Stimulated activated naive B cell treated with anti-CD40 and anti-IgM and Interleukin-4, amounts not matched to agents 10 μg/mL and 1 μg/mL and 100 μg/mL, for 72 hours (primary cell): ENCODE results near the gene RGS6.
A peak's percentile ranks its signal among the peaks of the same experiment; 100 is the strongest.

ENCODE experiments used
- ATAC-seq, 2 donors: fragments of 150-1000 bp; cut with Tn5 transposase; replicated peaks; 2 replicates each; pipeline ENCODE4 v1.10.0; 2021; ENCODE audit warnings: moderate library complexity in 1 of 2
- DNase-seq: peaks from one replicate; pipeline ENCODE4 v3.0.0; 2021
- H3K27ac Mint-ChIP-seq: one replicate; pipeline ENCODE4 v1.8.0; 2022; ENCODE audit warnings: mild to moderate bottlenecking, mixed read lengths
- H3K27me3 Mint-ChIP-seq, 2 donors: one replicate each; pipeline ENCODE4 v1.8.0; 2022; ENCODE audit warnings: mixed read lengths in 2 of 2
- H3K36me3 Mint-ChIP-seq, 2 donors: one replicate each; pipeline ENCODE4 v1.8.0; 2022; ENCODE audit warnings: mixed read lengths in 2 of 2, mild to moderate bottlenecking in 1 of 2
- H3K4me1 Mint-ChIP-seq, 2 donors: one replicate each; pipeline ENCODE4 v1.8.0; 2022; ENCODE audit warnings: mixed read lengths in 2 of 2, mild to moderate bottlenecking in 1 of 2
- H3K4me3 Mint-ChIP-seq, 2 donors: one replicate each; pipeline ENCODE4 v1.8.0; 2022; ENCODE audit warnings: mild to moderate bottlenecking in 2 of 2, mixed read lengths in 2 of 2, moderate library complexity in 1 of 2
- H3K9me3 Mint-ChIP-seq, 2 donors: one replicate each; pipeline ENCODE4 v1.8.0; 2022; ENCODE audit warnings: mixed read lengths in 2 of 2, mild to moderate bottlenecking in 1 of 2

Gene RGS6

DNA sequence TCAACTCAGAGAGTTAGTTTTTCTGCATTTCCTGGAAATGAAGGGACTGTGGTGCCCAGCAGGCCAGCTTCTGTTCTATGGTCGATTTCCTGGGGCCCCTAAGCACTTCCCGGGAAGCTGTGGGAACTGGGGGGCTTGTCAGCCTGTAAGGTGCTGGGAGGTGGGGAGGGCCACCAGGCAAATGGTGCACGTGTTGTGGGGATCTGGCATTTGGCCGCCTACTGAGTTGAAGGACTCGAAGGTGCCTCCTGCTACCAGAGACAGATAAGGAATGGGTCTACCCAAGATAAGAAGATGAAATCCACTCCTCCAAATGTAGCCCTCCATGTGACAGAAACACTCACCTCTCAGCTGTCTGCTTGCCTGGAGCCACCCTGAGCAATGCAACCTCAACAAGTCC is 620.0 kb downstream of the RGS6 start:
- Mint-ChIP-seq H3K27me3 (peaks cover 0 to 7% of the 10 kb centered on the region in 2 donors), H3K9me3 (no peaks in the 10 kb centered on the region), H3K36me3 (no peaks in the 10 kb centered on the region), H3K27ac (no peak overlapping the region), H3K4me1 (peaks cover 19 to 23% of the 10 kb centered on the region in 2 donors), H3K4me3 (no peak overlapping the region)
- DNase-seq, result no peak
- ATAC-seq, result no peak

DNA sequence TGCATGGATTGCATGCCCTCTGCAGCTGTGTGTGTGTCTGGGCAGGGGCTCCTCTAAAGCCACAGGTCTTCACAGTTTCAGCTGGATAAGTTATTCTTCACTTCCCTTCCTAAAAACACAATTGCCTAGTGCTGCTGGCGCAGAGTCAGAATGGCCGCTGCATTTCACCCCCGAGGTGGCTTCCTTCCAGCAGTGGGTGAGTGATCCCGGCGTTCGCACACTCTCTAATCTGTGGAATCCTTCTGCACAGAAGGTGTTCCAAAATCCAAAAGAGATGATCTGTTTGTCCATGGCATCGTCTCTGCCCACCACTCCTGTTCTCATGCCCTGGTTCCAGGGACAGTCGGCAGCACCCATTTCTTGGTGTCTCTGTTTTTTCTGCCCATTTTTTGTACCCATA is 620.9 kb downstream of the RGS6 start:
- Mint-ChIP-seq H3K4me1 (peaks cover 15 to 16% of the 10 kb centered on the region in 2 donors), H3K27ac (no peak overlapping the region), H3K9me3 (no peaks in the 10 kb centered on the region), H3K36me3 (no peaks in the 10 kb centered on the region), H3K4me3 (no peak overlapping the region), H3K27me3 (peaks cover 3 to 9% of the 10 kb centered on the region in 2 donors)
- DNase-seq (no peak), ATAC-seq (no peak)

DNA sequence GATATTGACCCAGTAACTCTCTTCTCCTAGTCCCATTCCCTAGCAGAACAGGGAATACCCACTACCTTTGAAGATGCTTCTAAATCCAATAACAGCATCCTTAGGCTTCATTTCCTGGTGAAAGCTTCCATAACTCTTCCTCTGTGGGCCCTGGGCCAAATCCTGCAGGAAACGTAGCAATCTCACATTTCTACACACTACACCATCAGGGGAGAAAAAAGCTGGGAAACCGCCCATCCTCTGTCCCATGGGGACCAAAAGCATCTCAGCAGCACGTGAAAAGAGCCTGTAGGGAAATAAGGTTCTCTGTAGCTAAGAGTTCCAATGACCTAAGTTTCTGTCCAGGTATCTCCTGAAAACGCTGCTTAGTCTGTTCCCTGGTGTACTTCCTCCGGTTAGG is 621.4 kb downstream of the RGS6 start:
- no peak overlapping the region for H3K4me3 Mint-ChIP-seq
- H3K36me3 Mint-ChIP-seq, result no peaks in the 10 kb centered on the region
- H3K4me1 Mint-ChIP-seq, result peaks cover 16 to 19% of the 10 kb centered on the region in 2 donors
- no peak for DNase-seq
- ATAC-seq, result no peak
- no peak overlapping the region for H3K27ac Mint-ChIP-seq
- no peaks in the 10 kb centered on the region for H3K9me3 Mint-ChIP-seq
- peaks cover 6 to 13% of the 10 kb centered on the region in 2 donors for H3K27me3 Mint-ChIP-seq

DNA sequence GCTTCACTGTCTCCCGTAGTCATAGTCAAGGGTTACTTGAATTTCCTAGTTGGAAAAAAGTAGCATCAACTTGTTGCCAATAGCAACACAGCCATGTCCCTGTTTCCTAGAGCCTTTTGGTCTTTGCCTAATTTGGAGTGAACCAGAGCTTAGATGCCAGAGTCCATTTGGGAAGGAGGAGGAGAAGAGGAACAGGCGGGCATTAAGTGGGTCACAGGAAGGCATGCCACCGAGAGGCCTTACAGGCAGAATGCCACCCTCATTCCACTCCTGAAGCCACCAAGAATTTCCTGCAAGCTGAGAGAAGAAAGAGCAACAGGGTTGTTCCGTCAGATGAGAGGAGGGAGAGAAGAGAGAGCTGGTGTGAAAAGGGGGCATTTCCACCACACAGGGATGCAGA is 622.2 kb downstream of the RGS6 start:
- Mint-ChIP-seq H3K27me3 (peaks cover 6 to 13% of the 10 kb centered on the region in 2 donors), H3K4me1 (peaks cover 24 to 27% of the 10 kb centered on the region in 2 donors), H3K27ac (no peak overlapping the region), H3K9me3 (no peaks in the 10 kb centered on the region), H3K4me3 (no peak overlapping the region), H3K36me3 (no peaks in the 10 kb centered on the region)
- ATAC-seq (no peak), DNase-seq (no peak)

DNA sequence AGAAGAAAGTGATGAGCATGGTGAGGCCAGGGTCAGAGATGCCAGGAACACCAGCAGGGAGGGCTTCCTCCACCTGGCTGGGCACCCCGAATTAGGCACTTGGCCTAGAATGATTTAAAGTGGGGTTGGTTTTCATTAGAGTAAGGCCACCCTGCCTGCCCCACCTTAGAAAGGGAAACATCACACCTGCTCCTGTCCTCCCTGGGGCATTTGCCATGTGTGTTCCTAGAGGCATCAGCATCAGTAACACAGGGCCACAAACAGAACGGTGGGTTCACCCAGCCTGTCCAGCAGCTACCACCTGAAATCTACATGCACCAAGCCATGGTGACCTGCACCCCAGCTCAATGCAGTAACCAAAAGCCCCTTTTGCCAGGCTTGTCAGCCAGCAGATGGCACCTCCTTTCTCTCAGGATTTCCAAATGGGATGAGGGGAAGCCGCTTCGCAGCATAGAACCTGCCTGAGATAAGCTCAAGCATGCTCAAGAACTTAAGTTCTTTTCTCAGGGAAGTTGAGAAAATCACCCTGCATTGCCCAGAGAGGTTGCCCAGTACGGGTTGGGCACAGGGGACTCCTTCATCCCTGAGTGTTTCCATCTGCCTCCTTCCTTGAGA is 622.9 kb downstream of the RGS6 start:
- H3K27me3 Mint-ChIP-seq, result peaks cover 6 to 13% of the 10 kb centered on the region in 2 donors
- no peak overlapping the region for H3K4me3 Mint-ChIP-seq
- no peaks in the 10 kb centered on the region for H3K9me3 Mint-ChIP-seq
- no peak for ATAC-seq
- H3K27ac Mint-ChIP-seq, result no peak overlapping the region
- H3K4me1 Mint-ChIP-seq, result peaks cover 22 to 29% of the 10 kb centered on the region in 2 donors
- DNase-seq, result no peak
- no peaks in the 10 kb centered on the region for H3K36me3 Mint-ChIP-seq

DNA sequence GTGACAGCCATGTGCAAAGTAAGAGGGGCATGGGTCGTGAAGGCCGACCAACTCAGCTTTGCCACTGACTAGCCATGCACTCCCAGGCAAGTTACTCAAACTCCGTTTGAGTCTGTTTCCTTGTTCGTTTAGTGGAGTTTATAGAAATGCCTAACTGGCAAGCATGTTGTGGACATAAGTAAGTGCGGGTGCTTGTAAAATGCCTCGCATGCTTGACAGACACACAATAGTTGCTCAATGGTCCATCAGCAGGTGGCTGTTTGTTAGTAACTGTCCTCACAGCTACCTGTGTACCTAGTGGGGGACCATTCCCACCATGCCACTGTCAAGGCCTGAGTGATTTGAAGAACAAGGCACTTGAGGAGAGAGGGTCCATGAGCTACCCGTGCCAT is 623.4 kb downstream of the RGS6 start:
- Mint-ChIP-seq H3K27ac (no peak overlapping the region), H3K27me3 (peaks cover 6 to 13% of the 10 kb centered on the region in 2 donors)

DNA sequence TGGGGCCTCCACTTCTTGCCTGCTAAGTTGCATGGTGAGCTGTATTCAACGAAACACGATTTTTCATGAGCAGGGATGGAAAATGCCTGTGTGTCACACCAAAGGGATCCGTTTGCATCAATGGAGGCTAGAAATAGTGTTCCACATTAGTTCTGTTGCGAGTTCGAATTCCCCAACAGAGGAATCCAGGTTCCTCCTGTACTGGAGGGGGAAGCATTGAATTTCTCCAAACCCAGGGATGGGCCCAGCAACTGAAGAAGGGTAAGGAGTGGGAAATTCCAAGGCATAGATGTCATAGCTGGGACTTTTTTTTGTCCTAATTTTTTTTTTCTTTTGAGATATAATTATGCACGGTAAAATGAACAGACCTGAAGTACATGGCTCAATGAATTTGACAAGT is 625.4 kb downstream of the RGS6 start:
- Mint-ChIP-seq H3K4me1 (peaks cover 18 to 33% of the 10 kb centered on the region in 2 donors), H3K9me3 (no peaks in the 10 kb centered on the region), H3K27ac (no peak overlapping the region), H3K36me3 (no peaks in the 10 kb centered on the region), H3K27me3 (peaks cover 6 to 13% of the 10 kb centered on the region in 2 donors), H3K4me3 (no peak overlapping the region)
- no peak for ATAC-seq
- no peak for DNase-seq

More for the DNA sequence above, 623.4 kb downstream of the RGS6 start:
- Mint-ChIP-seq H3K4me3 (no peak overlapping the region), H3K9me3 (no peaks in the 10 kb centered on the region), H3K4me1 (peaks cover 20 to 26% of the 10 kb centered on the region in 2 donors), H3K36me3 (no peaks in the 10 kb centered on the region)
- ATAC-seq (no peak), DNase-seq (no peak)

DNA sequence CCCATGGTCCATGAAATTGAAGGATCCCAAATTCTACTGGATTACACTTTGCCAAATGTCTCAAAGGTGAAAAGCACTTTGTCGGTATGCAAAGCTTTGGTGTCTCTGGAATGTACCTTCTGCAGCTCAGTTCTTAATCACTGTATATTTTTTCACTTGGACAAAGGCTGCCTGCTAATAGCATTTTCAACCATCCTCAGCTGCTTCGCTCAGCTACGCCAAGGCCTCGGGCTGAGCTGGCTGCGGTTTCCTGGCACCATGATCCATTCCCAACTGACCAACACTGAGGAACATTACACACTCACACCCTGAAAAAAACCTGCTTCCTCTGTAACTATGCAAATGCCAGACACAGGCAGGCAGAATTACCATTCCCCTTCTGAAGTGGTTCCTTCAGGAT is 626.5 kb downstream of the RGS6 start:
- Mint-ChIP-seq H3K4me1 (peaks cover 21 to 39% of the 10 kb centered on the region in 2 donors), H3K36me3 (no peaks in the 10 kb centered on the region), H3K9me3 (no peaks in the 10 kb centered on the region), H3K27me3 (peaks cover 6% of the 10 kb centered on the region in 2 donors), H3K4me3 (no peak overlapping the region), H3K27ac (no peak overlapping the region)
- ATAC-seq (no peak), DNase-seq (no peak)

DNA sequence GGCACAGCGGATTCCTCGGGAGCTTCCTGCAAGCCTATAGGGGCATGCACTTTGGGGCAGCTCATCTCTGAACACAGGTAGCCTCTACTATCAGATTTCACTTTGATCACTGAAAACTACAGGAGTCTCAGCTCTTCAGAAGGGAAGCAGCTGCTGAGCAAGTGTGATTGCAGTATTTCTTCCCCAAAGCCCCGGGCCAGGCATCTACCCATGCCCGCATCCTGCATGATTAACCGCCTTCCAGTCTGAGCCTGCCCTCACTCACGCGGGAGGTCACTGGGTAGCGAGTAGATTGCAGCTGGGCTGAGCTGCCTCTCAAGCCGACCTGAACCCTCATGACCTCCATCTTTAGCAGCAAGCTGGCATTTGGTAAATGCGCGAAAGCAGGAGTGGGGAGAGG is 627.0 kb downstream of the RGS6 start:
- DNase-seq, result no peak
- H3K4me3 Mint-ChIP-seq, result no peak overlapping the region
- no peak overlapping the region for H3K27ac Mint-ChIP-seq
- H3K4me1 Mint-ChIP-seq, result peaks cover 26 to 44% of the 10 kb centered on the region in 2 donors
- no peaks in the 10 kb centered on the region for H3K9me3 Mint-ChIP-seq
- H3K27me3 Mint-ChIP-seq, result peaks cover 6% of the 10 kb centered on the region in 2 donors
- no peaks in the 10 kb centered on the region for H3K36me3 Mint-ChIP-seq
- peak in 1 of 2 donors; percentile 53 for ATAC-seq

DNA sequence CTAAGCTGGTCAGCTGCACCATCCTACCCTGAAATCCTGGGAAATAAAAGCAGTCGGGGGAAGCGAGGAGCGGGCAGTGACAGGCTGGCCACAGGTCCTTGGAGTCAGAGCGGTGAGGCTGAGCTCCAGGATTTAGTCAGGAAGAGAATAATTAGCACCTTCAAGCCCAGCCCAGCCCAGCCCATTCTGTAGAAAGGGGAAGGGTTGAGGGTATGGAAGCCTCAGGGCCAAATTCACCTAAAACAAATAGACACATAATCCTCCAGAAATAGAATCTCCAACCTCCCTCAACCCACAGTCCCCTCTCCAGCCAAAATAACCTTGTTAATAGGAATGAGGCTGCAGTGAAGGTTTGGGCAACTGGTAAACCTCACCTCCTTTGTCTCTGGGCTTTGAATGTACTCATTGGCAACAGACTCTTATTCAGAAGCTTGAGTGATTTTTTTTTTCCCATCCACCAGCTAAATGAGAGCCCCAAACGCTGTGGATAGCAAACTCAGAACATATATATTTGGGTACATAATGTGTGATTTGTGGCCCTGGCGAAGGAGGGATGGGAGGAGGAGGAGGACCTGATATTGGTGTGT is 627.5 kb downstream of the RGS6 start:
- DNase-seq (no peak), ATAC-seq (no peak)
- no peak overlapping the region for H3K27ac Mint-ChIP-seq
- no peaks in the 10 kb centered on the region for H3K9me3 Mint-ChIP-seq
- no peaks in the 10 kb centered on the region for H3K36me3 Mint-ChIP-seq
- peaks cover 6% of the 10 kb centered on the region in 2 donors for H3K27me3 Mint-ChIP-seq
- no peak overlapping the region for H3K4me3 Mint-ChIP-seq
- peaks cover 30 to 46% of the 10 kb centered on the region in 2 donors for H3K4me1 Mint-ChIP-seq

DNA sequence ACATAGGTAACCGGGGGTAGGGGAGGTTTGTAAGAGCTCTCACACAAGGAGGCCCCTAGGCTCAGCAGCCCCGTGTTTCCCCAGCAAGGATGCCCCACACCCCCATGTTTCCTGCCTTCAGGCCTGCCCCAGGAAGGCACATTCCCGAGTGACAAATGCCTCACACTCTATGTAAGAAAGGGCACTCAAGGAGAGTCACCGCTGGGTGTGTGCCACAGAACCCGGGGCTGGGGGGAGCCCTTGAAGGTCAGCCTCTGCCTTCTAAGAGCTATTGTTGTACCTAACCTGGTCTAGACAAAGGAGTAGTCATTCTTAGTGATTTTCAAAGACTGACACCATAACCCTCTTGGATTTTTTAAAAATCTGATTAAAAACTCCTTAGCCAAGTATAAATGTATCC is 628.1 kb downstream of the RGS6 start:
- Mint-ChIP-seq H3K9me3 (no peaks in the 10 kb centered on the region), H3K27ac (no peak overlapping the region), H3K36me3 (no peaks in the 10 kb centered on the region), H3K4me1 (peaks cover 30 to 47% of the 10 kb centered on the region in 2 donors), H3K27me3 (peaks cover 6% of the 10 kb centered on the region in 2 donors), H3K4me3 (no peak overlapping the region)
- ATAC-seq (no peak), DNase-seq (no peak)

DNA sequence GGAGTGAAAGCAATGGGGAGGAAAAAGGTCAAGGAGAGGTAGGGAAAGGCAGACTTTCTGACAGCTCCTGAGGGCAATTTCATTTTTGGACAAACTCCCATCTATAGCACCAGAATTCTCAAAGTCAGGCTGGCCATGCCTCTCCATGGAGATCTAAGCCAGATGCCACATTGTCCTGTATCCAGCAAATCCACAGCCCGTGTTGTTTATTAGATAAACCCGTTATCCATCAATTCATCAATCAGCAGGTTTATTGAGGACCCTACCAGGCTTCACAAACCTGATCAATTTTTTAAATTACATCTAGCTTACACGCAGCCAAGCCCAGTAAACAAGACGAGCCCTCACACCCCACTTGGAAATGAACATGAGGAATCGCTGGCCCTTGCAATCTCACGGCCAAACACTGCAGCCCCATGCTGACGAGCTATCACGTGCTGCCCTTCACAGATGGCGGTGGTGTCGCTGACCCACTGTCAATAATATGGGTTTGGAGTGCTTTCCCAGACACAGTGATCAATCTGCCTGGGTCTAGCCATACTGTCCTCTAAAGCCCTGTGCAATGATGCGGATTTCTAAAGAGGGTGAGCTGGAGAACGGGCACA is 628.8 kb downstream of the RGS6 start:
- H3K36me3 Mint-ChIP-seq, result no peaks in the 10 kb centered on the region
- H3K9me3 Mint-ChIP-seq, result no peaks in the 10 kb centered on the region
- ATAC-seq, result no peak
- peaks cover 30 to 47% of the 10 kb centered on the region in 2 donors for H3K4me1 Mint-ChIP-seq
- peaks cover 6% of the 10 kb centered on the region in 2 donors for H3K27me3 Mint-ChIP-seq
- no peak overlapping the region for H3K4me3 Mint-ChIP-seq
- no peak for DNase-seq
- no peak overlapping the region for H3K27ac Mint-ChIP-seq

DNA sequence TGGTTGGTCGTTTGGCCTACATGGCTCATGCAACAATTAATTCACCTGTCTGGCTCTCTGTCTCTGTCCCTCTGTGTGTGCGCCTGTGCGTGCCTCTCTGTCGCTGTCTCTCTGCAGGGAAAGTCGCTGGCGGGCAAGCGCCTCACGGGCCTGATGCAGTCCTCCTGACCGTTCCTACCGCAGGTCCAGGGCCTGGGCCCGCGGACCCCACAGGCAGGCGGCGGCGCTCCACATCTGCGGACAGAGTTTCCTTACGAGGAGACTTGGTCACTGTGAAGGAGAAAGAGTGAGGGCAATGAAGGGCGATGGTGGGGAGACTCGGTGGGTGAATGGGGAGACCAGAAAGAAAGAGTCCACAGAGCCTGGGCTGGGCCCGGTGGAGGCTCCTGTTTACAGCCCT is 630.1 kb downstream of the RGS6 start:
- H3K27me3 Mint-ChIP-seq, result peaks cover 6% of the 10 kb centered on the region in 2 donors
- no peak for DNase-seq
- no peaks in the 10 kb centered on the region for H3K9me3 Mint-ChIP-seq
- no peak overlapping the region for H3K4me3 Mint-ChIP-seq
- no peaks in the 10 kb centered on the region for H3K36me3 Mint-ChIP-seq
- no peak overlapping the region for H3K27ac Mint-ChIP-seq
- ATAC-seq, result no peak
- H3K4me1 Mint-ChIP-seq, result peaks cover 35 to 57% of the 10 kb centered on the region in 2 donors

DNA sequence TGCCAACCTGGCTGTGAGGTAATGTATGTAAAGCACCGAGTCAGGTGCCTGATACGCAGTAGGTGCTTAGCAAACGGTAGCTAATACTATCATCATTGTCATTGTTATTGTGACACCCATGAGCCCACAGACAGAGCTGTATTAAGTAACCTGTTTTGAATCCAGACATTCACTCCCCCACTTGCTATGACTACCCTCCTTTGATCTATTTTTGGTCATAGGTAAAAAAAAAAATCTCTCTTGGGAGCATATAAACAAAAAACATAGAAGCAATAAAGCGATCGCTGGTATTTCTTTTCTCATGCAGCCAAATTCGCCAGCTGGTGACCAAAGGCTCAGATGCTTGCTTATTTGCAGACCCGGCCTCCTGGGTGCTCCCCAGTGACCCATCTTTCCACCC is 631.4 kb downstream of the RGS6 start:
- no peaks in the 10 kb centered on the region for H3K9me3 Mint-ChIP-seq
- ATAC-seq (peak; percentile 44 to 60), DNase-seq (no peak)
- peaks cover 32 to 53% of the 10 kb centered on the region in 2 donors for H3K4me1 Mint-ChIP-seq
- no peaks in the 10 kb centered on the region for H3K36me3 Mint-ChIP-seq
- no peaks in the 10 kb centered on the region for H3K27me3 Mint-ChIP-seq
- peak overlapping the region; percentile 11 for H3K27ac Mint-ChIP-seq
- no peak overlapping the region for H3K4me3 Mint-ChIP-seq

DNA sequence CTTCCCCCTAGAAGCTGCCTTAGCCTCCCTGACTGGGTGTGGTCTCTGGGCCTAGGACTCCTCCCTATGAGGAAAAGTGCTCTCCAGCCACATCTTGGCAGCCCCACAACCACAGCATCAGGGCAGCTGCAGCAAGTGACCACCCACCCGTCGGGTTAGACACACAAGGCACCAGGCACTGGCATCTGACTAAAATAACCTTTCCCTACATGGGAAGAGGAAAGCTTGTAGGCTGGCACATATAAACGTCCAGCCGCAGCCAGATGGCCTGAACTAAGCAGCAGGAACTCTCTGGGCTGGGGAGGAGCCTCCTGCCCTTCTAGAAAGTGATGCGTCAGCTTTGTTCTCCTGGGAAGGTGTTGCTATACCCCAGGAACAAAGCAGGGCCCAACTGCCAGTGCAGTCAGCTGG is 632.9 kb downstream of the RGS6 start:
- Mint-ChIP-seq H3K4me1 (peaks cover 23 to 43% of the 10 kb centered on the region in 2 donors), H3K9me3 (no peaks in the 10 kb centered on the region), H3K27me3 (no peaks in the 10 kb centered on the region), H3K36me3 (no peaks in the 10 kb centered on the region), H3K4me3 (no peak overlapping the region), H3K27ac (no peak overlapping the region)
- ATAC-seq, result no peak
- no peak for DNase-seq
